Neural cell (in vitro differentiated cells): ENCODE results near the gene TRIM29.

Experiments
- RAD21 ChIP-seq: fragments of 450-650 bp; conservative IDR thresholded peaks from 2 replicates; pipeline ENCODE4 v1.6.1; 2014; ENCODE audit warnings: antibody characterized with exemption, mild to moderate bottlenecking, moderate library complexity
- TF ChIP-seq, protein P1 (sequence below): fragments of 450-650 bp; IDR thresholded peaks from 2 replicates; pipeline ENCODE4 v1.5.1; 2014; ENCODE audit warnings: antibody characterized with exemption, mild to moderate bottlenecking, moderate library complexity; ENCODE audit not compliant: poor library complexity, severe bottlenecking

DNA sequence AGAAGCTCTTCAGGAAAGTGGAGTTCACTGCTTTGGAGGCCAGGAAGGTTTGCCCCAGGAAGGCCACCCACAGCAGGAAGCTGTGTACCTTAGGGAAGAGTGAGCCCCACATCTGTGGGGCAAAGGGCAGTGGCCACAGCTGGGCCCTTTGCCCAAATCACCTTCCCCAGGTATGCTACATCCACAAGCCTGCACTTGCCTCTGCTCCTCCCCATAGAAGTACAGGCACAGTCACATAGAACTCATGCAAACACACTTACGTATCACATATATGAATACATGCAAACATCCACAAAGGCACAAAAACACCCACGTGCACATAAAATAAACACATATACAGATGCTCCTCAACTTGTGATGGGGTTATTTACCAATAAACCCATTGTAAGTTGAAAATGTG, 2.1 kb downstream of the TRIM29 start:
- TF ChIP-seq, protein P1, sequence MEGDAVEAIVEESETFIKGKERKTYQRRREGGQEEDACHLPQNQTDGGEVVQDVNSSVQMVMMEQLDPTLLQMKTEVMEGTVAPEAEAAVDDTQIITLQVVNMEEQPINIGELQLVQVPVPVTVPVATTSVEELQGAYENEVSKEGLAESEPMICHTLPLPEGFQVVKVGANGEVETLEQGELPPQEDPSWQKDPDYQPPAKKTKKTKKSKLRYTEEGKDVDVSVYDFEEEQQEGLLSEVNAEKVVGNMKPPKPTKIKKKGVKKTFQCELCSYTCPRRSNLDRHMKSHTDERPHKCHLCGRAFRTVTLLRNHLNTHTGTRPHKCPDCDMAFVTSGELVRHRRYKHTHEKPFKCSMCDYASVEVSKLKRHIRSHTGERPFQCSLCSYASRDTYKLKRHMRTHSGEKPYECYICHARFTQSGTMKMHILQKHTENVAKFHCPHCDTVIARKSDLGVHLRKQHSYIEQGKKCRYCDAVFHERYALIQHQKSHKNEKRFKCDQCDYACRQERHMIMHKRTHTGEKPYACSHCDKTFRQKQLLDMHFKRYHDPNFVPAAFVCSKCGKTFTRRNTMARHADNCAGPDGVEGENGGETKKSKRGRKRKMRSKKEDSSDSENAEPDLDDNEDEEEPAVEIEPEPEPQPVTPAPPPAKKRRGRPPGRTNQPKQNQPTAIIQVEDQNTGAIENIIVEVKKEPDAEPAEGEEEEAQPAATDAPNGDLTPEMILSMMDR, result no peak
- no peak for TF ChIP-seq RAD21
